GM12878 (cell line): ENCODE data around the gene JAG2.

Experiments
- CTCF ChIP-seq, 3 experiments: IDR thresholded peaks in 2 of 3; conservative IDR thresholded peaks in 1 of 3; 2 replicates each; pipeline ENCODE4 v1.5.1; 2011; ENCODE audit warnings: low read depth in 3 of 3, low read length in 3 of 3, mild to moderate bottlenecking in 3 of 3, control low read depth in 2 of 3, moderate library complexity in 2 of 3, inconsistent platforms in 1 of 3, mixed read lengths in 1 of 3; ENCODE audit not compliant: control insufficient read depth in 2 of 3, insufficient read depth in 1 of 3; ENCODE audit errors: extremely low read depth in 1 of 3
- JUNB ChIP-seq: IDR thresholded peaks from 2 replicates; pipeline ENCODE4 v1.6.1; 2016; ENCODE audit warnings: antibody characterized with exemption, mild to moderate bottlenecking
- SMAD1 ChIP-seq: fragments of 450-650 bp; IDR thresholded peaks from 2 replicates; pipeline ENCODE4 v1.6.1; 2018; ENCODE audit warnings: mild to moderate bottlenecking, low read depth; ENCODE audit not compliant: partially characterized antibody

- TF ChIP-seq JUNB (no peak), SMAD1 (no peak), CTCF (IDR thresholded peaks at IDR 0.05 in 2 of 3, conservative IDR thresholded peaks at IDR 0.05 in 1 of 3; ENCODE audit: control insufficient read depth in 2 of 3, extremely low read depth in 1 of 3, insufficient read depth in 1 of 3, low read depth in 3 of 3, low read length in 3 of 3) (no peak)
Observed at GRCh38 chr14:105093038-105093430, 75.5 kb downstream of the JAG2 start.
